Astrocyte of the cerebellum (primary cell): Measurements from ENCODE around the gene DSCAM.
"Not testable (repeated sequence)": the region's sequence is repeated elsewhere in the genome, so short reads cannot be mapped to it uniquely, and the experiment has no call there.

ENCODE experiments used
- DNase-seq: peaks from one replicate; pipeline ENCODE4 v3.0.0-alpha.2; 2011; ENCODE audit warnings: low read depth
- H3K4me3 ChIP-seq: 2 replicates; pipeline ENCODE4 v1.5.1; 2011; ENCODE audit warnings: mild to moderate bottlenecking, low read depth, low read length, moderate library complexity
- in situ Hi-C: cut with HindIII; loops from 2 replicates; pipeline ENCODE4 v1.10.0; 2017; ENCODE audit warnings: low sequenced_read_pairs
- TF ChIP-seq, protein P1 (sequence below): IDR thresholded peaks from 2 replicates; pipeline ENCODE4 v1.5.1; 2012; ENCODE audit warnings: low read length, low read depth, moderate library complexity, mild to moderate bottlenecking; ENCODE audit errors: missing control alignments

The DSCAM gene

DNA sequence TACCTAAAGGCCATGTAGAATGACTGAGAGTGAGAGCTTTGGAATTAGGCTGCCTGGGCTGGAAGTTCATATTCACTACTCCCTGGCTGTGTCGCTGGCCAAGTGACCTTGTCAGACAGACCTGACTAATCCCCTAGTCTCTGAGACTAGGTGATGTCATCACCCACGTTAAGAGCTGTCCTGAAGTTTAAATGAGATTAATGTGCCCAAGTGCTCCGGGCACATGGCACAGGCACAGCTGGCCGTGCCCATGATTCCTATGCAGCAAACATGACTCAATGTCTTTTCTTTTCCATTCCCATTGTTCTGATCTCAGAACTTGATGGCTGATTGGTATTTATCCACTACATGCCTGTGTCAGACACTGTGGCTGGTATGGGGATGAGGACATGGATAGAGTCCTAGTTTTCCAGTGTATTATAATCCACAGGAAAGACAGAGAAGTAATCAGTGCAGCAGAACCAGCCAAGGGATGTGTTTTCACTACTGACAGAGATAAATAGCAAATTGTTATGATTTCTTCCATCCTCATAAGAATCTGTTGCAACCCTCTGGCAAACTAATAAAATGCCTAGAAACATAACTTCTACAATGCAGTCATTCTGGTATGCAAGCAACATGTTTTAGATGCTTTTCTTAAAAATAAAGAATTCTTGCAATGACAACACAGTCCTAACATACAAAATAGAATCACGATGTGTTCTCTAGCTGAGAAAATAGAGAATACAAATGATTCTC is 798.8 kb downstream of the DSCAM start:
- TF ChIP-seq, protein P1, sequence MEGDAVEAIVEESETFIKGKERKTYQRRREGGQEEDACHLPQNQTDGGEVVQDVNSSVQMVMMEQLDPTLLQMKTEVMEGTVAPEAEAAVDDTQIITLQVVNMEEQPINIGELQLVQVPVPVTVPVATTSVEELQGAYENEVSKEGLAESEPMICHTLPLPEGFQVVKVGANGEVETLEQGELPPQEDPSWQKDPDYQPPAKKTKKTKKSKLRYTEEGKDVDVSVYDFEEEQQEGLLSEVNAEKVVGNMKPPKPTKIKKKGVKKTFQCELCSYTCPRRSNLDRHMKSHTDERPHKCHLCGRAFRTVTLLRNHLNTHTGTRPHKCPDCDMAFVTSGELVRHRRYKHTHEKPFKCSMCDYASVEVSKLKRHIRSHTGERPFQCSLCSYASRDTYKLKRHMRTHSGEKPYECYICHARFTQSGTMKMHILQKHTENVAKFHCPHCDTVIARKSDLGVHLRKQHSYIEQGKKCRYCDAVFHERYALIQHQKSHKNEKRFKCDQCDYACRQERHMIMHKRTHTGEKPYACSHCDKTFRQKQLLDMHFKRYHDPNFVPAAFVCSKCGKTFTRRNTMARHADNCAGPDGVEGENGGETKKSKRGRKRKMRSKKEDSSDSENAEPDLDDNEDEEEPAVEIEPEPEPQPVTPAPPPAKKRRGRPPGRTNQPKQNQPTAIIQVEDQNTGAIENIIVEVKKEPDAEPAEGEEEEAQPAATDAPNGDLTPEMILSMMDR = no peak
- no peak overlapping the region for H3K4me3 ChIP-seq
- in situ Hi-C loops = no loop called here
- no peak for DNase-seq

DNA sequence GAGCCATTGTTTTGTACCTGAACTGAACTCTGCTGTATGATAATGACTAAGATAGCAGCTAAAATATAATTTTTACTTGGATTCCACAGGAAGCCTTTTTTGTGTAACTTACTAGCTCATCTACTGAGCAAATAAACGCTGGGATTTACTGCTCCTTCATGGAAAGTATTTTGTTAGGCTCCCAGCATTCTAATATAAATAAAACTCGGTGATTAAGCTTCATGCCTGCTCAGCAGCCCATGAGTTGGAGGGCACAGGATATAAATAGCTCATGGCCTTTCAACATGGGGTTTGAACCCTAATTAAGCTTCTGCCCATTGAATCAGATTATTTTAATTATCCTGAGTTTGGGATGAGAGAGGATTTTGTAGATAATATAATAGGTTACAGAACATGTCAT is 799.7 kb downstream of the DSCAM start:
- TF ChIP-seq, protein P1 = no peak
- H3K4me3 ChIP-seq = no peak overlapping the region
- no peak for DNase-seq
- in situ Hi-C loops = no loop called here

DNA sequence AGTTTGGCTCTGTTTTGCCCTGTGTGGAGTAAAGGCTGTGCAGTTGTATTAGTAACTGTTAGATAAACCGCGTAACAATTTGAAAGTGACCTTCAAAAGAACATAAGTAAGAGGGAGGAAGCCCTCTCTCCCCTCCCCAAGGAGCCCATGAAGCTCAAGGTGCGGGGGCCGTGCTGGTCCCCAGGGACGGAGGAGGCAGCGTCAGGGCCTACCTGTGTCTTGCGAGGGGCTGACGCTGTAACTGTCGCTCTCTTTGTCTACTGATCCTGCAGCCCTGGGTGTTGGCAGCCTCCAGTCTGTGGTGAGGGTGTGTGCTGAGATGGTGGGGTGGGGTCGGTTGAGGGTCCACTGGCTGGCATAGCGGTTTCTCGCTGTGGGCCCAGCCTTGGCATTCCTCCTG is 803.1 kb downstream of the DSCAM start:
- TF ChIP-seq, protein P1 = no peak
- no peak for DNase-seq
- no peak overlapping the region for H3K4me3 ChIP-seq
- in situ Hi-C loops = no loop called here

DNA sequence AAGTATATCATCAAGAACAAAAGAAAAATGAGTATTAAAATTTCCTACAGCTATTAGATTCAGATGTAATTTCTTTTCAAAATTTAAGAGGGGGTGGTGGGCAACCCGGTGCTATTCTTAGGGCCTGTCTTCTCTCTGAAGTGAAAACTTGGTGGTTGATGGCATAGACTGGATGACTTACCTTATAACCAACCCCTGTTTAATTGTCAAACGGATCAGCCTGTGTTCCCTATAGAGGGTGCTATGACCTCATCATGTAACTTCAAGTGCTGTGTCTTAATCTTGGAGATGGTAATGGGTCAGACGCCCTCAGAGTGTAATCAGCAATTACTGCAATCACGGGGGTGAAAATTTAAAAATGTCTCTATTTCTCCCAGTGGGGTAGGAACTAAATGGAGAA is 803.5 kb downstream of the DSCAM start:
- in situ Hi-C loops = no loop called here
- TF ChIP-seq, protein P1 = no peak
- H3K4me3 ChIP-seq = no peak overlapping the region
- no peak for DNase-seq

DNA sequence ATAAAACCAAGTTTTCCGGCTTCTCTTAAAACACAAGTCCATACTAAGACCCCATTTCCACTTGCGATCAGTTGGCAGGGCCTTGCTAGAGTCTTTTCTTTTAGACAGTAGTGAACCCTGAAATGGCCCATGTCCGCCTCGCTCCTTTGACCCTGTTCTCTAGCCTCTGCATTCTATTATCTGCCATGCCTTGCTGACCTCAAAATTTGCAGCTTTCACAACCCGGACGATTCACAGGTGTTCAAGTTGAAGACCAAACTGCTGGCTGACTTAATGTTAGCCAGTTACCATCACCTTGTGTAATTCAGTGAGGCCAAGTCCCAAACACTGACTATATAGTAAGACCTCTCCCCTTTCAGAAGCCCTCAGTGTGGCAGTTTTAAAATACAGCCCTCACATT is 805.5 kb downstream of the DSCAM start:
- TF ChIP-seq, protein P1 = no peak
- DNase-seq = no peak
- no peak overlapping the region for H3K4me3 ChIP-seq
- in situ Hi-C loops = no loop called here

DNA sequence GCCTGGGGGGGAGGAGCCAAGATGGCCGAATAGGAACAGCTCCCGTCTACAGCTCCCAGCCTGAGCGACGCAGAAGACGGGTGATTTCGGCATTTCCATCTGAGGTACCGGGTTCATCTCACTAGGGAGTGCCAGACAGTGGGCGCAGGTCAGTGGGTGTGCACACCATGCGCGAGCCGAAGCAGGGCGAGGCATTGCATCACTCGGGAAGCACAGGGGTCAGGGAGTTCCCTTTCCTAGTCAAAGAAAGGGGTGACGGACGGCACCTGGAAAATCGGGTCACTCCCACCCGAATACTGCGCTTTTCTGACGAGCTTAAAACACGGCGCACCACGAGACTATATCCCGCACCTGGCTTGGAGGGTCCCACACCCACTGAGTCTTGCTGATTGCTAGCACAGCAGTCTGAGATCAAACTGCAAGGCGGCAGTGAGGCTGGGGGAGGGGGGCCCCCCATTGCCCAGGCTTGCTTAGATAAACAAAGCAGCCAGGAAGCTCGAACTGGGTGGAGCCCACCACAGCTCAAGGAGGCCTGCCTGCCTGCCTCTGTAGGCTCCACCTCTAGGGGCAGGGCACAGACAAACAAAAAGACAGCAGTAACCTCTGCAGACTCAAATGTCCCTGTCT is 813.7 kb downstream of the DSCAM start:
- H3K4me3 ChIP-seq, DNase-seq, in situ Hi-C loops: not testable (repeated sequence)

DNA sequence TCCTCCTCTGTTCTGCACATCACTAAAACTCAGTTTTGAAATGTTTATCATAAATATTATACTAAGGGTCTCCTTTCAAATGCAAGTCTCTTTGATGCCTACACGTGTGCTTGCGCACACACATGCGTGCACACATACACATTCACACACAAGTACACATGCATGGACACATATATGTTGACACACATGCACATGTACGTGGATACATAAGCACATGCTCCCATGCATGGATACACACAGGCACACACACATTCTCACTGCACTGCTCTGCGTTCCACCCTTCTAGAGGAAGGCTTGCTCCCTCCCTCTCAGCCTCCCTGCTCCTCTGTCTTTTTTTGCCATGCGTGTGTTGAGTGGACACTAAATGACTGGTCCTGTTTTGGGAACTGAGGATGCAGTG is 817.1 kb downstream of the DSCAM start:
- no peak overlapping the region for H3K4me3 ChIP-seq
- TF ChIP-seq, protein P1 = no peak
- in situ Hi-C loops = no loop called here
- DNase-seq = no peak

DNA sequence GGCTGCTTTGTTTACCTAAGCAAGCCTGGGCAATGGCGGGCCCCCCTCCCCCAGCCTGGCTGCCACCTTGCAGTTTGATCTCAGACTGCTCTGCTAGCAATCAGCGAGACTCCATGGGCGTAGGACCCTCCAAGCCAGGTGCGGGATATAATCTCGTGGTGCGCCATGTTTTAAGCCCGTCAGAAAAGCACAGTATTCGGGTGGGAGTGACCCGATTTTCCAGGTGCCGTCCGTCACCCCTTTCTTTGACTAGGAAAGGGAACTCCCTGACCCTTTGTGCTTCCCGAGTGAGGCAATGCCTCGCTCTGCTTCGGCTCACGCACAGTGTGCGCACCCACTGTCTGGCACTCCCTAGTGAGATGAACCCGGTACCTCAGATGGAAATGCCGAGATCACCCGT is 818.6 kb downstream of the DSCAM start:
- H3K4me3 ChIP-seq, DNase-seq, in situ Hi-C loops: not testable (repeated sequence)
